RWPE2 (cell line): Measurements from ENCODE around the gene CCNQ.
A peak's percentile ranks its signal among the peaks of the same experiment; 100 is the strongest.

Source experiments
- ATAC-seq: fragments of 200-7000 bp; cut with Tn5 transposase; 3 replicates; pipeline ENCODE4 v1.9.1; 2021; ENCODE audit warnings: low read depth
- DNase-seq: peaks from one replicate; pipeline ENCODE4 v3.0.0-alpha.2; 2020; ENCODE audit warnings: low spot score
- H3K27ac ChIP-seq: fragments of 450-650 bp; 2 replicates; pipeline ENCODE4 v1.5.1; 2017; ENCODE audit warnings: mild to moderate bottlenecking; ENCODE audit not compliant: poor library complexity, severe bottlenecking
- H3K27me3 ChIP-seq: fragments of 250-450 bp; sonication (Bioruptor Pico); 2 replicates; pipeline ENCODE4 v1.5.1; 2021; ENCODE audit warnings: mild to moderate bottlenecking, moderate library complexity; ENCODE audit not compliant: insufficient read depth, poor library complexity, severe bottlenecking
- H3K36me3 ChIP-seq: fragments of 250-450 bp; sonication (Bioruptor Pico); 2 replicates; pipeline ENCODE4 v1.5.1; 2020; ENCODE audit warnings: low read depth, mild to moderate bottlenecking, moderate library complexity
- H3K4me1 ChIP-seq: fragments of 250-450 bp; sonication (Bioruptor Pico); 2 replicates; pipeline ENCODE4 v1.5.1; 2021; ENCODE audit warnings: mild to moderate bottlenecking, moderate library complexity; ENCODE audit not compliant: insufficient read depth, poor library complexity, severe bottlenecking
- H3K4me3 ChIP-seq: fragments of 250-450 bp; sonication (Bioruptor Pico); 2 replicates; pipeline ENCODE4 v1.5.1; 2021; ENCODE audit warnings: mild to moderate bottlenecking, moderate library complexity; ENCODE audit not compliant: severe bottlenecking
- H3K9me3 ChIP-seq: fragments of 250-450 bp; sonication (Bioruptor Pico); 2 replicates; pipeline ENCODE4 v1.5.1; 2021; ENCODE audit warnings: mild to moderate bottlenecking, moderate library complexity; ENCODE audit not compliant: severe bottlenecking
- TF ChIP-seq, protein P1 (sequence below): fragments of 450-650 bp; IDR thresholded peaks from one replicate; pipeline ENCODE4 v1.5.1; 2017; ENCODE audit warnings: mild to moderate bottlenecking, moderate library complexity; ENCODE audit not compliant: poor library complexity, severe bottlenecking

Gene CCNQ

DNA sequence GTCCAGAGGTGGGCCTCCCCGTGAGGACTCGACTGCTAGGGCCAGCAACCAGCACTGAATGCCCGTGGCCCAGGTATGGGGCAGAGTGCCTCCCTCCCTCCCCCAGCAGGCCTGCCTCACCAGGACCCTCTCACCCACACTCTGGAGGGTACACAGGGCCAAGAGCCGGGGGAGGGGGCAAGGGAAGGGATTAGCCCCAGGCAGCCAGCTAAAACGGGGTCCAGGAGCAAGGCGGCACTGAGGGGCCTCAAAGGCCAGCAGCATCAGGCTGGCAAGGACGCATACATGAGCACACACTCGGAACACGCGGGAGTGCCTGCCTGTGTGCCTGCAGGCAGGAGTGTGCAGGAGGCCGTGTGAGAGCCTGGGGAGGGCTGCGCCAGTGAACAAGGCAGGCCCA, 29.7 kb upstream of the CCNQ start:
- no peaks in the 10 kb centered on the region for H3K36me3 ChIP-seq
- H3K4me3 ChIP-seq, result no peak overlapping the region
- H3K4me1 ChIP-seq, result peaks cover 4% of the 10 kb centered on the region
- ATAC-seq, result no peak
- no peaks in the 10 kb centered on the region for H3K9me3 ChIP-seq
- DNase-seq, result no peak
- TF ChIP-seq, protein P1, sequence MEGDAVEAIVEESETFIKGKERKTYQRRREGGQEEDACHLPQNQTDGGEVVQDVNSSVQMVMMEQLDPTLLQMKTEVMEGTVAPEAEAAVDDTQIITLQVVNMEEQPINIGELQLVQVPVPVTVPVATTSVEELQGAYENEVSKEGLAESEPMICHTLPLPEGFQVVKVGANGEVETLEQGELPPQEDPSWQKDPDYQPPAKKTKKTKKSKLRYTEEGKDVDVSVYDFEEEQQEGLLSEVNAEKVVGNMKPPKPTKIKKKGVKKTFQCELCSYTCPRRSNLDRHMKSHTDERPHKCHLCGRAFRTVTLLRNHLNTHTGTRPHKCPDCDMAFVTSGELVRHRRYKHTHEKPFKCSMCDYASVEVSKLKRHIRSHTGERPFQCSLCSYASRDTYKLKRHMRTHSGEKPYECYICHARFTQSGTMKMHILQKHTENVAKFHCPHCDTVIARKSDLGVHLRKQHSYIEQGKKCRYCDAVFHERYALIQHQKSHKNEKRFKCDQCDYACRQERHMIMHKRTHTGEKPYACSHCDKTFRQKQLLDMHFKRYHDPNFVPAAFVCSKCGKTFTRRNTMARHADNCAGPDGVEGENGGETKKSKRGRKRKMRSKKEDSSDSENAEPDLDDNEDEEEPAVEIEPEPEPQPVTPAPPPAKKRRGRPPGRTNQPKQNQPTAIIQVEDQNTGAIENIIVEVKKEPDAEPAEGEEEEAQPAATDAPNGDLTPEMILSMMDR, result no peak
- H3K27me3 ChIP-seq, result no peaks in the 10 kb centered on the region
- no peak overlapping the region for H3K27ac ChIP-seq

DNA sequence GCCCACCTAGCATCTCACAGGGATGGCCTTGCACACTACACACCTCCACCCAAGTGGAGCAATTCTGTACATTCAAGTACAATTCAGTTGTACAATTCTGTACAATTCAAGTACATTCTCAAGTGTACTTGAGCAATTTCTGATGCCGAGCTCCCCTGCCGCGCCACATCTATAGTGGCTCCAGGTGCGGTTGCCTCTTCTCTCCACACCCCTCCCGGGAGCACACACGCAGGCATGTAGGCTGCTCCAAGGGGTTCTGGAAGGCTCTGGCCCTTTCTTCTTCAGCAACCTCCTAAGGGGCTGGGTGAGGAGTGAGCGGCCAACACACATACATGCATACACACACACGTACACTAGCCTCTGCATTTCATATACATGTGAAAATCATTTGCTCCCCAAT, 29.2 kb upstream of the CCNQ start:
- TF ChIP-seq, protein P1, result no peak
- Histone ChIP-seq H3K27me3 (no peaks in the 10 kb centered on the region), H3K27ac (no peak overlapping the region), H3K4me1 (peaks cover 4% of the 10 kb centered on the region), H3K9me3 (no peaks in the 10 kb centered on the region), H3K36me3 (no peaks in the 10 kb centered on the region), H3K4me3 (no peak overlapping the region)
- ATAC-seq (no peak), DNase-seq (no peak)

DNA sequence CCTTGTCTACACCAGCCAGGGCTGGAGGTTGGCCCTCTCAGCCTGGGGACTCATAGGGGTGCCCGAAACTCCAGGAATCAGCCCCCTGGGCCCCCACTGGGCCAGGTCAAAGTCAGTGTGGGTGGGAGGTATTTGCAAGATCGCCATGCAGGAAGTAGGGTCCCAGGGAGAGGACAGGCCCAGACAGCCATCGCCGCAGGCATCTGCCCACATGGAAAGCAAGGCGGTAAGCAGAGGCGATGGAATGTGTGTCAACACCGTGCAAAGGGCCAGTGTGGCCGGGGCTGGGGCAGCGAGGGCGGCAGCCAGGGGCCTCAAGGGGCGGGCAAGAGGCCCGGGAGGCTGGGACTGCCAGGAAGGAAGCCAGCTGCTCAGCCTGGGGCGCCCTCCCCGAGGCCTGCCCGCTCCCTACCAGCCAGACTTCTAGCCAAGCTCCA, 28.8 kb upstream of the CCNQ start:
- Histone ChIP-seq H3K4me1 (peaks cover 4% of the 10 kb centered on the region), H3K27me3 (no peaks in the 10 kb centered on the region), H3K27ac (no peak overlapping the region), H3K36me3 (no peaks in the 10 kb centered on the region), H3K9me3 (no peaks in the 10 kb centered on the region), H3K4me3 (no peak overlapping the region)
- TF ChIP-seq, protein P1, result no peak
- no peak for DNase-seq
- peak; percentile 57; the same call in 1 of the 3 replicates for ATAC-seq

DNA sequence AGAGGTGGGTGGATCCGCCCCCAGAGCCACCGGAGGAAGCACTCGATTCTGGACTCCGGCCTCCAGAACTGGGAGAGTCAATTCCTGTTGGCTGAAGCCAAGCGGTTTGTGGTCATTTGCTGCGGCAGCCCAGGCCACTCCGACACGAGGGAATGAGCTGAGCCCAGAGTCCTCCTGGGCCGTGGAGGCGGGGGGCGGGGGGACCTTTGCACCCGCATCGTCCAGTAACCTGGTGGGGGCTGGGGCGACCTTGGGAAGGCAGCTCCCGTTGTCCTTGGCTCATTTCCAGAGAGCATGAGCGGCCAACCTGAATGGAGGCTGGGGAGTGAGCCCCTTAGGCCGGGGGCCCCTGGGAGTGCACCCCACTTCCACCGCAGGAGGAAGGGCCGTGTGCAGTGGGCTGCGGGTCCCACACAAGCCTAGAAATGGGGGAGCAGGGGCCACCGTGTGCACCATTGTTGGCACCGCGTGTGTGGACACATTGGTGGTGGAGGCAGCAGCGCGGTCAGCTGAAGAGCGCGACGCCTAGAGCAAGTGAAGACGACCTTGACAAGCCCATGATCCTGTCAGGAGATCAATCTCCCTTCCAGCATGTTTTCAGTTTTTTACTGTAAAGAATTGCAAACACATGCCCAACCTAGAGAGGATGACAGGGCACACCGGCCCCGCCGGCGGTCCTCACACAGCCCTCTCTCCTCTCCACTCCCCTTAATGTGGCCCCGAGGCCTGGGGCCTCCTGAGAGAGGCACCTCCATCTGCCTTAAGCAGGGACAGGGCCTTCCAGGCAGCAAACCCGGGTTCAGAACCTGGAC, 28.1 kb upstream of the CCNQ start:
- Histone ChIP-seq H3K27me3 (no peaks in the 10 kb centered on the region), H3K36me3 (no peaks in the 10 kb centered on the region)
- no peak for ATAC-seq

More for the DNA sequence above, 28.1 kb upstream of the CCNQ start:
- DNase-seq, result no peak
- TF ChIP-seq, protein P1, result no peak
- peaks cover 4% of the 10 kb centered on the region for H3K4me1 ChIP-seq
- H3K27ac ChIP-seq, result no peak overlapping the region
- H3K4me3 ChIP-seq, result no peak overlapping the region
- H3K9me3 ChIP-seq, result no peaks in the 10 kb centered on the region
